ENCODE results near the gene FAM162A.
"Not testable (repeated sequence)": the region's sequence is repeated elsewhere in the genome, so short reads cannot be mapped to it uniquely, and the experiment has no call there.

The FAM162A gene

DNA sequence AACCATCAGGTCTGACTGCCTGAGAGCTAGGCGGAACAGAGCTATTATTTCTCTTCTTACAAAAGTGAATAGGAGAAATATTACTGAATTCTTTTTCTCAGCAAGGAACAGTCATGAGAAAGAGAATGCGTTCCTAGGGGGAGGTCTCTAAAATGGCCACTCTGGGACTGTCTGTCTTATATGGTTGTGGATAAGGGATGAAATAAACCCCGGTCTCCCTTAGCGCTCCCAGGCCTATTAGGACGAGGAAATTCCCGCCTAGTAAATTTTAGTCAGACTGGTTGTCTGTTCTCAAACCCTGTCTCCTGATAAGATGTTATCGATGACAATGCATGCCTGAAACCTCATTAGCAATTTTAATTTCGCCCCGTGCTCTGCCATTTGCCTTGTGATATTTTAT is 52.0 kb downstream of the FAM162A start:
- H3K27ac Mint-ChIP-seq, result peak overlapping the region; percentile 18
- peaks cover 62% of the 10 kb centered on the region for H3K36me3 Mint-ChIP-seq

DNA sequence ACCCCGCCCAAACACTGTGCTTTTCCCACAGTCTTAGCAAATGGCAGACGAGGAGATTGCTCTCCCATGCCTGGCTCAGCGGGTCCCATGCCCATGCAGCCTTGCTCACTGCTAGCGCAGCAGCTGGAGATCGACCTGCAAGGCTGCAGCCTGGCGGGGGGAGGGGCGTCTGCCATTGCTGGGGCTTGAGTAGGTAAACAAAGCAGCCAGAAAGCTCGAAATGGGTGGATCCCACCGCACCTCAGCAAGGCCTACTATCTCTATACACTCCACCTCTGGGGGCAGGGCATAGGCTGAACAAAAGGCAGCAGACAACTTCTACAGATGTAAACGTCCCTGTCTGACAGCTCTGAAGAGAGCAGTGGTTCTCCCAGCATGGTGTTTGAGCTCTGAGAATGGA is 59.1 kb downstream of the FAM162A start:
- no peaks in the 10 kb centered on the region for H3K27me3 Mint-ChIP-seq
- no peak overlapping the region for H3K4me3 Mint-ChIP-seq
- peaks cover 68% of the 10 kb centered on the region for H3K36me3 Mint-ChIP-seq
- peaks cover 5% of the 10 kb centered on the region for H3K9me3 Mint-ChIP-seq
- peaks cover 5% of the 10 kb centered on the region for H3K4me1 Mint-ChIP-seq
- no peak overlapping the region for H3K27ac Mint-ChIP-seq

More for the DNA sequence above, 52.0 kb downstream of the FAM162A start:
- no peaks in the 10 kb centered on the region for H3K9me3 Mint-ChIP-seq
- no peak overlapping the region for H3K4me3 Mint-ChIP-seq
- peaks cover 3% of the 10 kb centered on the region for H3K4me1 Mint-ChIP-seq
- no peaks in the 10 kb centered on the region for H3K27me3 Mint-ChIP-seq

DNA sequence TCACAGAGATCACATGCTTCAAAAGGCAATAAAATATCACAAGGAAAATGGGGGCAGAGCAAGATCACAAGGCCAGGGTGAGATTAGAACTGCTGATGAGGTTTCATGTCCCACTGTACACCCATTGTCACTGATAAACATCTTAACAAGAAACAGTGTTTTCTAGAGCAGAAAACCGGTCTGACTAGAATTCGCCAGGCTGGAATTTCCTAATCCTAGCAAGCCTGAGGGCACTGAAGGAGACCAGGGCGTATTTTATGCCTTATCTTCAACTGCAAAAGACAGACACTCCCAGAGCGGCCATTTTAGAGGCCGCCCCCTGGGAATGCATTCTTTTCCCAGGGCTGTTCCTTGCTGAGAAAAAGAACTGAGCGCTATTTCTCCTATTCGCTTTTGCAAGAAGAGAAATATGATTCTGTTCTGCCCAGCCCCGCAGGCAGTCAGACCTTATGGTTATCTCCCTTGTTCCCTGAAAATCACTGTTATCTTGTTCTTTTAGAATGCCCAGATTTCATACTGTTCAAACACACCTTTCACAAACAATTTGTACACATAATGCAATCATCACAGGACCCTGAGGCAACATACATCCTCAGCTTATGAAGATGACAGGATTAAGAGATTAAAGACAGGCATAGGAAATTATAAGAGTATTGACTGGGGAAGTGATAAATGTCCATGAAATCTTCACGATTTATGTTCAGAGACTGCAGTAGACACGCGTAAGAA is 59.9 kb downstream of the FAM162A start:
- not testable (repeated sequence) for H3K4me1 Mint-ChIP-seq, H3K4me3 Mint-ChIP-seq, H3K27me3 Mint-ChIP-seq, H3K9me3 Mint-ChIP-seq
- H3K36me3 Mint-ChIP-seq, result peaks cover 71% of the 10 kb centered on the region
- H3K27ac Mint-ChIP-seq, result peak overlapping the region; percentile 77

DNA sequence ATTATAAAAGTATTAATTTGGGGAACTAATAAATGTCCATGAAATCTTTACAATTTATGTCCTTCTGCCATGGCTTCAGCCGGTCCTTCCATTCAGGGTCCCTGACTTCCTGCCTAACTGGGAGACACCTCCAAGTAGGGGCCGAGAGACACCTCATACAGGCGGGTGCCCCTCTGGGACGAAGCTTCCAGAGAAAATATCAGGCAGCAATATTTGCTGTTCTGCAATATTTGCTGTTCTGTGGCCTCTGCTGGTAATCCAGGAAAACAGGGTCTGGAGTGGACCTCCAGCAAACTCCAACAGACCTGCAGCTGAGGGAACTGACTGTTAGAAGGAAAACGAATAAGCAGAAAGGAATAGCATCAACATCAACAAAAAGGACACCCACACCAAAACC is 60.5 kb downstream of the FAM162A start:
- H3K9me3 Mint-ChIP-seq, H3K27me3 Mint-ChIP-seq, H3K4me1 Mint-ChIP-seq, H3K4me3 Mint-ChIP-seq: not testable (repeated sequence)
- H3K36me3 Mint-ChIP-seq, result peaks cover 76% of the 10 kb centered on the region
- peak overlapping the region; percentile 30 for H3K27ac Mint-ChIP-seq

DNA sequence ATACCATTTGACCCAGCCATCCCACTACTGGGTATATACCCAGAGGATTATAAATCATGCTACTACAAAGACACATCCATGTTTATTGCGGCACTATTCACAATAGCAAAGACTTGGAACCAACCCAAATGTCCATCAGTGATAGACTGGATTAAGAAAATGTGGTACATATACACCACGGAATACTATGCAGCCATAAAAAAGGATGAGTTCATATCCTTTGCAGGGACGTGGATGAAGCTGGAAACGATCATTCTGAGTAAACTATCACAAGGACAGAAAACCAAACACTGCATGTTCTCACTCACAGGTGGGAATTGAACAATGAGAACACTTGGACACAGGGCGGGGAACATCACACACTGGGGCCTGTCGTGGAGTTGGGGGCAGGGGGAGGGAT is 64.2 kb downstream of the FAM162A start:
- not testable (repeated sequence) for H3K9me3 Mint-ChIP-seq, H3K4me3 Mint-ChIP-seq, H3K4me1 Mint-ChIP-seq, H3K27me3 Mint-ChIP-seq, H3K27ac Mint-ChIP-seq
- H3K36me3 Mint-ChIP-seq, result peaks cover 69% of the 10 kb centered on the region

DNA sequence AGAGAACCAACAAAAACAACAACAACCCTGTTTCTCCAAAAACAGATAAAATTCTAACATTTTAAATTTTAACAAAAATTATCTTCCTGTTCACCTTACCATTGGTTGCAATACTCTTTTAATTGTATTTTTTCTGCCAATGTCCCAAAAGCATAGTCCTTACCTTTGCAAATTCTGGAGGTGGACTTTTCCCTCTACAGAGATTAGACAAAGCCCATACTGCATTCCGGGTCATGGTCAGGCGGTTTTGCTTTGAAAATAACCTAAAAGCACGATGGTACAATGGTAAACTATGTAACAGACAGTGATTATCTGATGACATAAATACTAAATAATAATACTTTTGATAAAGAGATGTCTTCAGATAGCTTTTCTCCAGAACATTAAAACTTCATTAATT is 67.4 kb downstream of the FAM162A start:
- H3K9me3 Mint-ChIP-seq, result peaks cover 2% of the 10 kb centered on the region
- H3K27me3 Mint-ChIP-seq, result no peaks in the 10 kb centered on the region
- H3K4me1 Mint-ChIP-seq, result peaks cover 5% of the 10 kb centered on the region
- peaks cover 49% of the 10 kb centered on the region for H3K36me3 Mint-ChIP-seq
- H3K27ac Mint-ChIP-seq, result no peak overlapping the region
- H3K4me3 Mint-ChIP-seq, result no peak overlapping the region

DNA sequence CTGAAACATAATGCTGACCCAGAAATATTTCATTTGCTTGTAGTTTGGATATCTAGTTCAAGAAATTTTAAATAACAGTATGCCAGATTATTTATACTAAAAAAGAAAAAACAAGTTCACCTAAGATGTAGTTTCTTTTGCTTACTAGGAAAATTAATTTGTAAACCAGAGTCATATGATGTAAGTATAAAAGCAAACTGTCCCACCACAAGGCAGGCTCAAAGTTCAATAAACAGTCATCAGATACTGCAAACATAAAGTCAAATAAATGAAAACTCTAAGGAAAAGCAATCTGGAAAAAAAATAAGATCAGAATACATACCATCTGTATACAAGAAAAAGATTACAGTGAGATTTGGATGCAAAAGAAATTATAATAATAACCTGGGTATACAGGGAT is 72.1 kb downstream of the FAM162A start:
- Mint-ChIP-seq H3K27ac (no peak overlapping the region), H3K4me1 (peaks cover 12% of the 10 kb centered on the region), H3K36me3 (peaks cover 27% of the 10 kb centered on the region), H3K27me3 (no peaks in the 10 kb centered on the region), H3K9me3 (no peaks in the 10 kb centered on the region), H3K4me3 (no peak overlapping the region)

DNA sequence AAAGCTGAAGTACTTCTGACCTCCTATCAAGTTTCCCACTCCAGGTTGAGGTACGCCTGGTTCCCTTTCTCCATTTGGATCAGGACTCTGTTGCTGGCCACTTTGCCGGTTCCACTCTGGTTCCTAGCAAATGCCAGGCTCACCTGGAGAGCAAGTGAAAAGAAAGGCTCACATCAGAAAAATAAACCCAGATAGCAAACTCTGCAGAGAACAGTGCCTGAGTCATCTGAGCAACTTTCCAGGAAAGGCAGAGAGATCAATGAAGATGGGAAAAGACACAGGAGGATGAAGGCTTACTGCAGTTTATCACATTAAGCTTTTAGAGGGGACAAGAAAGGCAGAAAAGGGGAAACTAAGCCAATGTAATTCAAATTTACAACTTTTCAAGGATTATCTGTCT is 73.7 kb downstream of the FAM162A start:
- peaks cover 28% of the 10 kb centered on the region for H3K36me3 Mint-ChIP-seq
- peaks cover 20% of the 10 kb centered on the region for H3K4me1 Mint-ChIP-seq
- no peaks in the 10 kb centered on the region for H3K27me3 Mint-ChIP-seq
- H3K4me3 Mint-ChIP-seq, result no peak overlapping the region
- H3K27ac Mint-ChIP-seq, result no peak overlapping the region
- no peaks in the 10 kb centered on the region for H3K9me3 Mint-ChIP-seq

DNA sequence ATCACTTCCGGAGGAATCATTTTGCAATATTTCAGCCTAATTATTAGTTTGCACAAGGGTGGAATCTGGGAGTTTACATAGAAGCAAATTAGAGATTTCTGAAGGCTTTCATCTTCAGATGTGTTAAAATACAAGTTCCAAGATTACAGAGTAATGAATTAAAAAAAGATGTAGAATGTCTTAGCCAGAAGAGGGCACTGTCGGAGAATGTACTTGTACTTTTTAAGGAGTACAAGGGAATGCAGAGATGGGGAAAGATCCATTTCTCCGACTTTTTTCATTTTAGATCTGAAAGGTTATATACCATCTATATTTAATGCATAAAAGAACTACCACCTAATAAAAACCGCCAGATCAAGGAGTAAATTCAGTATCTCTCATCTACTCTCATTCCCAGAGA is 75.0 kb downstream of the FAM162A start:
- no peaks in the 10 kb centered on the region for H3K27me3 Mint-ChIP-seq
- peaks cover 20% of the 10 kb centered on the region for H3K4me1 Mint-ChIP-seq
- H3K36me3 Mint-ChIP-seq, result peaks cover 28% of the 10 kb centered on the region
- H3K27ac Mint-ChIP-seq, result no peak overlapping the region
- no peaks in the 10 kb centered on the region for H3K9me3 Mint-ChIP-seq
- H3K4me3 Mint-ChIP-seq, result no peak overlapping the region

DNA sequence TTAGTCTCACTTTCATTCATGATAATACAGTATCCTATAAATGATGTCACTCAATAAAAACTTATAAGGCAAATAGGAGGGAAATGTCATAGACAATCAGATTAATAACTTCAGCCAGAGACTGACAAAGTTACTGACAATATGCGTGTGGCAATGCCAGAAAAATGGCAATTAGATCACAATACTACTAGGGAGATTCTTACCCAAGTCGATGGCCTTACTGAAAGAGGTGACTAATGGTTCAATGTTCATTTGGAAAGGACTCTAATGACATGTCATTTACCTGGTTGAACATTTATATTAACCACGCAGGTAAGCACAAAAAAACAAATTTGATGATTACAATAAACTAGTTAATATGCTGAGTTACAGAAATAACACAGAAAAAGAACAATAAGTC is 77.8 kb downstream of the FAM162A start:
- H3K9me3 Mint-ChIP-seq, result no peaks in the 10 kb centered on the region
- H3K4me1 Mint-ChIP-seq, result peaks cover 20% of the 10 kb centered on the region
- H3K4me3 Mint-ChIP-seq, result no peak overlapping the region
- no peaks in the 10 kb centered on the region for H3K27me3 Mint-ChIP-seq
- H3K27ac Mint-ChIP-seq, result peak overlapping the region; percentile 15
- peaks cover 20% of the 10 kb centered on the region for H3K36me3 Mint-ChIP-seq
